H7 (cell line): ENCODE data around the gene PANK2. TPM values are rescaled to one million over a fixed set of nuclear protein-coding genes. Genes with fewer than 3 reads are reported as not detected.
"Not testable (repeated sequence)": the region's sequence is repeated elsewhere in the genome, so short reads cannot be mapped to it uniquely, and the experiment has no call there.

ENCODE experiments used
- DNase-seq: peaks from one replicate; pipeline ENCODE4 v3.0.0; 2012
- H3K27me3 ChIP-seq: 2 replicates; pipeline ENCODE4 v1.6.0; 2011; ENCODE audit warnings: mild to moderate bottlenecking, low read length; ENCODE audit not compliant: control insufficient read depth, insufficient read depth
- H3K36me3 ChIP-seq: replicated peaks from 2 replicates; pipeline ENCODE4 v1.5.1; 2011; ENCODE audit warnings: low read length; ENCODE audit not compliant: control insufficient read depth, insufficient read depth
- H3K4me3 ChIP-seq: 2 replicates; pipeline ENCODE4 v1.5.1; 2011; ENCODE audit warnings: low read depth, mild to moderate bottlenecking, control low read depth, low read length, moderate library complexity; ENCODE audit not compliant: insufficient read depth
- total RNA-seq: library from RNA; depleted of rRNA; stranded (reverse); fragments of >200 nt; shearing (Covaris generic); gene quantifications from 2 replicates; pipeline ENCODE4 v1.2.3, GENCODE V29; 2014

Gene PANK2
- total RNA-seq, 1 experiment from 2014 or later = 46.8 TPM

DNA sequence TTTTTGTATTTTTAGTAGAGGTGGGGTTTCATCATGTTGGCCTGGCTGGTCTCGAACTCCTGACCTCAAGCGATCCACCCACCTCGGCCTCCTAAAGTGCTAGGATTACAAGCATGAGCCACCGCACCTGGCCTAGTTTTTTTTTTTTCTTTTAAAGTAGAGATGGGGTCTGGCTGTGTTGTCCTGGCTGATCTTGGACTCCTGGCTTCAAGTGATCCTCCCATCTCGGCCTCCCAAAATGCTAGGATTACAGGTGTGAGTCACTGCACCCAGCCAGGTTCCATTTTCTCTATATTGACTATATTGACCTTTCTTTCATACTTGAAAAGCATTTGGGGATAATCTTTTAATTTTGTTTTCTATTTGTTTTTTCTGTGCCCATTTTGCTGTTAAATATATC is 13.3 kb downstream of the PANK2 start:
- no peak for DNase-seq
- H3K4me3 ChIP-seq = no peak overlapping the region
- H3K36me3 ChIP-seq = no peaks in the 10 kb centered on the region; the same call in 1 of the 2 replicates
- H3K27me3 ChIP-seq = no peaks in the 10 kb centered on the region

DNA sequence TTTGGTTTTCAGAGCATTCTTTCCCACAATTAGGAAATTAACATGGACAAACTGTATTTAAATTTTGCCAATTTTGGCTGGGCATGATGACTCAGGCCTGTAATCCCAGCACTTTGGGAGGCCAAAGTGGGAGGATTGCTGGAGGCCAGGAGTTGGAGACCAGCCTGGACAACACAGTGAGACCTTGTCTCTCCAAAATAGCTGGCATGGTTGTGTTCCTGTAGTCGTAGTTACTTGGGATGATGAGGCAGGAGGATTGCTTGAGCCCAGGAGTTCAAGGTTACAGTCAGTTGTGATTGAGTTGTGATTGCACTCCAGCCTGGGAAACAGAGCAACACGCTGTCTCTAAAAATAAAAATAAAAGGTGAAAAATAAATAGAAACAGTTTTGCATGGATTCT is 15.0 kb downstream of the PANK2 start:
- H3K4me3 ChIP-seq = no peak overlapping the region
- DNase-seq = no peak
- no peaks in the 10 kb centered on the region for H3K27me3 ChIP-seq
- H3K36me3 ChIP-seq = peaks cover 11% of the 10 kb centered on the region

DNA sequence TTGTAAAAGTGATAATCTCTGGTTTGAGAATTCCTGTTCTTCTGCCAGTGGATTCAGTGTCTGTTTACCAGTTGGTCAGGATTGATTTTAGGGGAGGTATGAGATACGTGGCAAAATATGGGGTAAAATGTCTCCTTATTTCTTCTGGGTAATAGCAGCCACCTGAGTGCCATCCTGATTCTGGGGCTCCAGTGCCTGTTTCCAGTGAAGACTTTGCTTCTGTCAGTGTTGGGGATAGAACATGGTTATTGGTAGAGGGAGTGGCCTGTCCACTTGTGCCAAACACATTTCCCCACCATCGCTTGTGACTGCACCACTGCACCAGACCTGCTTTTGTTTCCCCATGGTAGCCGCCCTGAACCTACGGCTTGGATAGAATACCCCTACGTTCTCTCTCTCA is 15.7 kb downstream of the PANK2 start:
- no peak for DNase-seq

DNA sequence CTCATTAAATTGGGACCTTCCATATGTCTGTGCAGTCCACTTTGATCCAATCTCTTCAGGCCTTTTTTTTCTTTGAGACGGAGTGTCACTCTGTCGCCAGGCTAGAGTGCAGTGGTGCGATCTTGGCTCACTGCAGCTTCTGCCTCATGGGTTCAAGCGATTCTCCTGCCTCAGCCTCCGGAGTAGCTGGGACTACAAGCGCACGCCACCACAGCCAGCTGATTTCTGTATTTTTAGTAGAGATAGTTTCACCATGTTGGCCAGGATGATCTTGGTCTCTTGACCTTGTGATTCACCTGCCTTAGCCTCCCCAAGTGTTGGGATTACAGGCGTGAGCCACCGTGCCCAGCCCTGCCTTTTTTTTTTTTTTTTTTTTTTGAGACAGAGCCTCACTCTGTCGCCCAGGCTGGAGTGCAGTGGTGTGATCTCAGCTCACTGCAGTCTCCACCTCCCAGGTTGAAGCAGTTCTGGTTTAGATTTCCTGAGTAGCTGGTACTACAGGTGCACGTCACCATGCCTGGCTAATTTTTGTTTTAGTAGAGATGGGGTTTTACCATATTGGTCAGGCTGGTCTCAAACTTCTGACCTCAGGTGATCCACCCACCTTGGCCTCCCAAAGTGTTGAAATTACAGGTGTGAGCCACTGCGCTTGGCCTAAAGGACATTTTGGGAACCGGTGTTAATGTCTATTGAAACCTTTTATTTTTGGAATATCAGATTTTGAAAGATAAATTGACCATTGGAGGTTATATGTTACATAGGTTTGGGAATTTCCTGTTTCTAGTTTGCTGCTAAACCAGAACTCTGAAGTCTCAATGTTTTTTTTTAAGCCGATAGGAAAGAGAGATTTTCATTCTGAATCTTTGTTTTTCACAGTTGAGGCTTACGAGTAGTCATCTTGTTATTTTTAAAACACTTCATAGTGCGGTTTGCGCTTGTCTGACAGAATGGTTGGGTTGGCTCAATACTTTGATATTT is 17.8 kb downstream of the PANK2 start:
- not testable (repeated sequence) for DNase-seq, H3K27me3 ChIP-seq, H3K4me3 ChIP-seq
- H3K36me3 ChIP-seq = peaks cover 24% of the 10 kb centered on the region

More for the DNA sequence above, 15.7 kb downstream of the PANK2 start:
- Histone ChIP-seq H3K36me3 (peaks cover 11% of the 10 kb centered on the region), H3K4me3 (no peak overlapping the region), H3K27me3 (no peaks in the 10 kb centered on the region)

DNA sequence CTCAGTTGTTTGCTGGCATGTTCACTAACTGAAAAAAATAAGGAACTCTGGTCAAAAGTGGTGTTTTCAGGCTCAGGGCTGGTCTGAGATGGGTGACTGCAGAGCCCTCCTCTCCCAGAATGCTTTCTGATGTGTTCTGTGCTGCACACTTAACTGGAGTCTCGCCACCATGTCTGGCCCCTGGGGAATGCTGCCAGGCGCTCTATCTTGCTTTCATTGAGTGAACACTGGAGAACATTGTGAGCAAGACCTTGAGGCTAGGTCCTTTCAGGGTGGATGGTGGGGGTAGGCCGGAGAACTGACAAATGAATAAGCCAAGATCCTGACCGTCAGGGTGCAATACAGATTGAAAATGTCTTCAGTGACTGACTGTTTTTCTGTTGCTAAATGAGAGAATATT is 19.5 kb downstream of the PANK2 start:
- Histone ChIP-seq H3K4me3 (no peak overlapping the region), H3K27me3 (no peaks in the 10 kb centered on the region), H3K36me3 (peaks cover 28% of the 10 kb centered on the region)
- DNase-seq = no peak

DNA sequence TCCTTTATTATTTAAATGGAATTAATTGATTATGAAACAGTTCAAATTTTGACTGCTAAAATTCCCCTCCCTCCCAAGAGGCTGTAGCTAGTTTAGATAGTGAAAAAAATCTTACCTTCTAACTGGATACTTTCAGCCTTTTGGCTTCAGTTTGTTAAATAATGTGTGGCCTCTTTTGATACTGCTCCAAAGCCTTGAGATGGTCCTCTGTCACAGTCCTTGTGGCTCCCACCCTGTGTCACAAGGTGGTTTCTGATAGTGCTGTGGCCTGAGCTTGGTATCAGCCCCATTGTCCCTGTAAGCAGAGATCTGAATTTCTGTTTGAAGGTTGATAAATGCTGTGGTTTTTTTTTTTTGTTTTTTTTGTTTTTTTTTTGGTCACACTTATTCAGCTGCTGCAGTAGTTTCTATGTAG is 20.8 kb downstream of the PANK2 start:
- H3K27me3 ChIP-seq = no peaks in the 10 kb centered on the region
- no peak for DNase-seq
- peaks cover 30% of the 10 kb centered on the region for H3K36me3 ChIP-seq
- H3K4me3 ChIP-seq = no peak overlapping the region

DNA sequence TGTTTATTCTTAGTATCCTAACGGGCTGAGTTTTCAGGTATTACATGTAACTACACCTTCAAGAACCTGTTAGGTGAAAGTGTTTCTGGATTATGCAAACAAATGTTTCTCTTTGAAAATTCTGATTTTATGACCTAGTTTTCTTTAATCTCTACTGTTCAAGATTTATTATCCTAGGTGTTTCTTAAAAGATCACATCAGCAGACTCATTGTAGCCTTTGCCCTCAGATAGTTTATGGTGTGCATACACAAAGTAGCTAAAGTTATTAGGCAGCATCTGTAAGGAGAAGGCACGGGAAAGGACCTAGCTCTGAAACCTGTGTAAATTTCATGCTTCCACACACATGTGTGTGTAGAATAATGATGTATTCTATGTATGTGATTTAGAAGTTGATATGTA is 21.7 kb downstream of the PANK2 start:
- Histone ChIP-seq H3K36me3 (peaks cover 30% of the 10 kb centered on the region), H3K27me3 (no peaks in the 10 kb centered on the region)
- no peak for DNase-seq

DNA sequence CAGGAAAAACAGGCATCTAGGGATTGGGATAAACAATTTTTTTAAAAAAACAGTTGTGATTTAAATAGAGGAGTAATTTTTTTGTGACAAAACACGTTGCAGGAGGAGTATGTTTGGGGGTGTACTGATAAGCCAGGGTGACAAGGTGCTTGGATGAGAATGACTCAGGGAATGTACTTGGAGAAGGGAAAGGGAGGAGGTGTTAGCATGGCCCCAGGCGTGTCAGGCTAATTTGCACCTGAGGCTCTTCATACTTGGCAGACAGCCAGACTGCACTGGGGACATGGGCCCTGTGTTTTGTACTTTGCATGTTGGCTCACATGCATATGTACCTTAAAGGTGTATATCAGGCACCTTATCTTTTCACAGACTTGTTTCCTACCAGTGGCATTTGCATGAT is 22.8 kb downstream of the PANK2 start:
- H3K4me3 ChIP-seq = no peak overlapping the region
- no peak for DNase-seq
- H3K27me3 ChIP-seq = no peaks in the 10 kb centered on the region
- peaks cover 35% of the 10 kb centered on the region for H3K36me3 ChIP-seq

More for the DNA sequence above, 21.7 kb downstream of the PANK2 start:
- no peak overlapping the region for H3K4me3 ChIP-seq

DNA sequence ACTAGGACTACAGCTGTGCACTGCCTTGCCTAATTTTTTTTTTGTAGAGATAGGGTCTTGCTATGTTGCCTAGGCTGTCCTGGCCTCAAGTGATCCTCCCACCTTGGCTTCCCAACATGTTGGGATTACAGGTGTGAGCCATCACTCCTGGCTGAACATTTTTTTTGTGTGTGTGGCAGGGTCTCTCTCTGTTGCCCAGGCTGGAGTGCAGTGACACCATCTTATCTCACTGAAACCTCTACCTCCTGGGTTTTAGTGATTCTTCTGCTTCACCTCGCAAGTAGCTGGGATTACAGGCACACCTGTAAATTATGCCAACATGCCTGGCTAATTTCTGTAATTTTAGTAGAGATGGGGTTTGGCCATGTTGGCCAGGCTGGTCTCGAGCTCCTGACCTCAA is 25.3 kb downstream of the PANK2 start:
- Histone ChIP-seq H3K36me3 (peaks cover 31% of the 10 kb centered on the region), H3K4me3 (no peak overlapping the region), H3K27me3 (no peaks in the 10 kb centered on the region)
- no peak for DNase-seq

DNA sequence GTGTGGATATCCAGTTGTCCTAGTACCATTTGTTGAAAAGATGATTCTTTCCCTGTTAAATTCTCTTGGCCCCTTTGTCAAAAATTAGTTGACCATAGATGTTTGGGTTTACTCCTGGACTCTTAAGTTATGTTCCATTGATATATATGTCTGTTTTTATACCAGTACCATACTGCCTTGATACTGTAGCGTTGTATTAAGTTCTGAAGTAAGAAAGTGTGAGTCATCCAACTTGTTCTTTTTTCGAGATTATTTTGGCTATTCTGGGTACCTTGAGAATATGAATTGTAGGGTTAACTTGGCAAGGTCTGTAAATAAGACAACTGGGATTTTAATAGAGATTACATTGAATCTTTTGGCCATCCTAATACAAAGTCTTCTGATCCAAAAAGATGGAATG is 26.5 kb downstream of the PANK2 start:
- H3K36me3 ChIP-seq = peaks cover 24% of the 10 kb centered on the region
- H3K4me3 ChIP-seq = no peak overlapping the region
- no peak for DNase-seq
- H3K27me3 ChIP-seq = no peaks in the 10 kb centered on the region

DNA sequence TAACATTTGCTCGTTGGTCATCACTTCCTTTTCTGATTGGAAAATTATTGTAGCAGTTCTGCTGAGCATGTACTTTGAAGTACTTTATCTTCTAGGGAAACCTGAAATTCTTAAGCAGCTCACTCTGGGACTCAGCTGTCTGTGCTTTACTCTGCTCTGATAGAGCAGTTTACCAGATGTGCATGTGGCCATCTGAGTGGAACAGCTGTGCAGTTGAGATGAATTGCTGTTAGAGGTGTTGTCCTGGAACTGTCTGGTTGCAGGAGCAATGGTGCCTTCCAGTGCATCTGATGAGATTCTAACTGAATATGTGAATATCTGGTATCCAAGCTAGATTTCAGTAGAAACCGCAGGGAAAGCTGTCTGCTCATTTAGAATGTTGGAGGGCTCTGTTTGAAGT is 27.2 kb downstream of the PANK2 start:
- Histone ChIP-seq H3K4me3 (no peak overlapping the region), H3K36me3 (peaks cover 24% of the 10 kb centered on the region), H3K27me3 (no peaks in the 10 kb centered on the region)
- DNase-seq = no peak

DNA sequence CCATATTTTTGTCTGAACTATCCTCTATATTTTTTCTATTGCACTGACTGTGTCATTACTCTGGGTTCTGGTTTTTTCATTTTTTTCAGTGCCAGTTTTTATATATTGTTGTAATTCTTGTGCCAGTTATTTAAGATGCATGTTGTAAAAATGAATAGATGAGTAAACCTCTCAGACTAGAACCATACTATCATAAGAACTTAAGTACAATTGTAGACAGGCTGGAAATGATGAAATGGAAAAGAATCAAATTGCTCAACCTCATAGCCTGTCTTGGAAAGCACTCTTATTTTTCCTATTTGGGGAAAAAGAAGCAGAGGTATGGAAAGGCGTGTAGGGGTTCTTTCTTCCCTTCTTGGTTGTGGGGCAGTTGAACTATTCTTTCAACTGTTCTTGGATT is 30.2 kb downstream of the PANK2 start:
- Histone ChIP-seq H3K27me3 (no peaks in the 10 kb centered on the region), H3K36me3 (peaks cover 32% of the 10 kb centered on the region), H3K4me3 (no peak overlapping the region)
- no peak for DNase-seq

DNA sequence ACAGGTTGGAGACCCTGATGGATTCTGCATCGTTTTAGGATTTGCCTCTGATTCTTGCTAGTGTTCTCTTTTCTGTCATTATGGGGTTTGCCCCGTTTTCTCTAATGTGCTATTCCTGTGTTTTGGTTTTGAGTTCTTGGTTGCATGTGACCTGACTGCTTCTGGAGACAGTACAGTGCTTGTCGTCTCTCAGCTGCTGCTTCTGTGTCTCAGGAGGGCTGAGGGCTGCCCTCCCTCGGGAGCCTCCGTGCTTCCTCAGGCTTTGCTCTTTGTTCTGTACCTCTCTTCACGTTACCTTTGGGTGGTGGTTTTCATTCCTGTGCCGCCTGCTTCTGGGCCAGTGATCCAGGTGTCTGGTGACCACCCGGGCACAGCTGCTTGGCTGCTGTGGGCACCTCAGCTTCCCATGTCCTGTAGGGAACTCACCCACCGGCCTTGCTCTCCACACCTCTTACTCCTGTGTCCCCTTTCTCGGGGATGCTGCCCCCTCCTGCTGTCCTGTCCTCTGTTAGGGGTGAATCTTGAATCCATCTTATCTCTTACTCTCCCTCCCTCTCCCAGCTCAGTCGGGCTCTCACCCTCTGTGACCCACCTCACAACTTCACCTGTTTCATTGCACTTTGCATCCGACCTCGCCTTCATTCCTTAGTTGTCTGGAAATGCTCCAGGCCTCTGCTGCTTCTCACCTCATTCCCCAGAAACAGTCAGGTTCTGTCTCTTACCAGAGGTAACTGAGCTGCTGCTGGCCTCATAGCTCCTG is 33.2 kb downstream of the PANK2 start:
- DNase-seq = no peak
- Histone ChIP-seq H3K4me3 (no peak overlapping the region), H3K27me3 (no peaks in the 10 kb centered on the region), H3K36me3 (peaks cover 28% of the 10 kb centered on the region)

DNA sequence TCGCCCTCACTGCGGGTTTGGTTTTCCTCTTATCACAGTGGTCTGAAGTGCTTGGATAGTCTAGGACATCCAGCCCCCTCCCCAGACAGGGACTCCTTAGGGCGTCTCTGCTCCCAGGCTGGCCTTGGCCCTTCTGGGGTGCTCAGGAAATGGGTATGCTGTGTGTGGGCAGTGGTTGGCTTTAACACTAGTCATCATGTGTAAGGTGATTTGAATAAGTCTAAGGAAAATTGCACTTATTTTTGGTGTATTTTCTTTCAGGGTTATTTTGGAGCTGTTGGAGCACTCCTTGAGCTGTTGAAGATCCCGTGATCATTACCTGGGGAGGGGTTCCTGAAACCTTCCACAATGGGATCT is 33.8 kb downstream of the PANK2 start:
- Histone ChIP-seq H3K27me3 (no peaks in the 10 kb centered on the region), H3K4me3 (no peak overlapping the region), H3K36me3 (peaks cover 28% of the 10 kb centered on the region)
- DNase-seq = no peak

DNA sequence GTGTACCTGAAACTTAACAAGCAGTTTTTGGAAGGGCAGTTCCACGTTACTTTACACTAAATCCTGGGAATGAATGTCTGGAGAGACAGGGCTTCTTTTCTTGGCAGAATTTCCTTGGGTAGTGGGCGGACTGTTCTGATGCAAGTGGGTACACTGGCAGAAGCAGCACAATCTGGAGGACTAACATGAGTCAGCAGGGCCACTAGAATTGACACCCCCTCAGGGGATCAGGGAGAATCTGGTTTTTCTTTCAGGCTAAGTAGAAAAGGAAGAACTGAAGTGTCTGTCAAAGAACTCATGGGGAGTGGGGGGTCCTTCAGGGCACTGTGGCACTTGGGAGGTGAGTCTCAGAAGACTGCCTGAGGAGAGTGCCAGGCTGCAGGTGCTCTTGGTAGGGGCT is 34.6 kb downstream of the PANK2 start:
- no peak for DNase-seq
- no peak overlapping the region for H3K4me3 ChIP-seq
- H3K36me3 ChIP-seq = peaks cover 26% of the 10 kb centered on the region
- H3K27me3 ChIP-seq = no peaks in the 10 kb centered on the region
